Effector memory CD8-positive, alpha-beta T cell (primary cell): ENCODE measurements around the gene PIAS1.
"Not testable (repeated sequence)": the region's sequence is repeated elsewhere in the genome, so short reads cannot be mapped to it uniquely, and the experiment has no call there.

ENCODE experiments used
- ATAC-seq: fragments of 150-1000 bp; cut with Tn5 transposase; replicated peaks from 2 replicates; pipeline ENCODE4 v1.10.0; 2021; ENCODE audit warnings: mild to moderate bottlenecking, moderate library complexity
- DNase-seq, 3 experiments: peaks; one replicate each; pipeline ENCODE4 v3.0.0; 2021
- H3K27ac Mint-ChIP-seq, 2 donors: one replicate each; pipeline ENCODE4 v1.8.0; 2022; ENCODE audit warnings: mild to moderate bottlenecking in 2 of 2, mixed read lengths in 2 of 2, moderate library complexity in 2 of 2
- H3K27me3 Mint-ChIP-seq, 2 donors: one replicate each; pipeline ENCODE4 v1.8.0; 2022; ENCODE audit warnings: mixed read lengths in 2 of 2
- H3K36me3 Mint-ChIP-seq: one replicate; pipeline ENCODE4 v1.8.0; 2022; ENCODE audit warnings: mild to moderate bottlenecking, moderate library complexity, mixed read lengths; ENCODE audit not compliant: insufficient read depth
- H3K4me1 Mint-ChIP-seq, 2 donors: one replicate each; pipeline ENCODE4 v1.8.0; 2022; ENCODE audit warnings: low read depth in 2 of 2, mixed read lengths in 2 of 2
- H3K4me3 Mint-ChIP-seq, 2 donors: one replicate each; pipeline ENCODE4 v1.8.0; 2022; ENCODE audit warnings: mild to moderate bottlenecking in 2 of 2, mixed read lengths in 2 of 2, moderate library complexity in 2 of 2
- H3K9me3 Mint-ChIP-seq, 2 donors: one replicate each; pipeline ENCODE4 v1.8.0; 2022; ENCODE audit warnings: mixed read lengths in 2 of 2

The PIAS1 gene

GRCh38 chr15:68231102-68231818 lies 177.1 kb downstream of the PIAS1 start:
- H3K27me3 Mint-ChIP-seq: peaks cover 18 to 21% of the 10 kb centered on the region in 2 donors
- no peaks in the 10 kb centered on the region for H3K9me3 Mint-ChIP-seq
- H3K4me1 Mint-ChIP-seq: peaks cover 16 to 20% of the 10 kb centered on the region in 2 donors
- peaks cover 6% of the 10 kb centered on the region for H3K36me3 Mint-ChIP-seq
- DNase-seq: no peak
- H3K27ac Mint-ChIP-seq: peak overlapping the region in 1 of 2 donors; percentile 4
- peak overlapping the region in 1 of 2 donors; percentile 61 for H3K4me3 Mint-ChIP-seq
- ATAC-seq: no peak

DNA sequence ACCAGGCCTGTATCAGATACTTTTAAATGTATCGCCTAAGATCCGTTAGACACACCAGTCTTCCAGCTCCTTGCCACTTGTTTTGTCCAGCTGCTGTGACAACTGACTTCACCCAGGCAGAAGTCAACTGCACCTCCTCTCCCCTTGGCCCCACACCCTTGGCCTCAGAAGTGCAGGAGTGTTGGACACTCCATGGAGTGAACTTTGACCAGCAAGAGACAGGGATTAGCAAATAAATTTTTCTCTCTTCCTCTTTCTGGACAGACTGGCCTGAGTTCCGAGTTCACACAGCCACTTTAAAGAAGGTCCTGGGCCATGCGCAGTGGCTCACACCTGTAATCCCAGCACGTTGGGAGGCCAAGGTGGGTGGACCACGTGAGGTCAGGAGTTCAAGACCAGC lies 178.3 kb downstream of the PIAS1 start:
- no peak for ATAC-seq
- peaks cover 16 to 19% of the 10 kb centered on the region in 2 donors for H3K4me1 Mint-ChIP-seq
- peaks cover 21 to 24% of the 10 kb centered on the region in 2 donors for H3K27me3 Mint-ChIP-seq
- no peaks in the 10 kb centered on the region for H3K9me3 Mint-ChIP-seq
- no peak overlapping the region for H3K4me3 Mint-ChIP-seq
- H3K27ac Mint-ChIP-seq: no peak overlapping the region
- peaks cover 6% of the 10 kb centered on the region for H3K36me3 Mint-ChIP-seq
- DNase-seq: no peak

- Mint-ChIP-seq H3K36me3 (peaks cover 6% of the 10 kb centered on the region), H3K4me3 (no peak overlapping the region), H3K27me3 (peaks cover 21 to 27% of the 10 kb centered on the region in 2 donors), H3K27ac (no peak overlapping the region), H3K4me1 (peaks cover 15 to 16% of the 10 kb centered on the region in 2 donors), H3K9me3 (no peaks in the 10 kb centered on the region)
- DNase-seq: no peak
- ATAC-seq: no peak
Observed at GRCh38 chr15:68232937-68233336, 178.8 kb downstream of the PIAS1 start.

GRCh38 chr15:68234060-68234459 lies 179.9 kb downstream of the PIAS1 start:
- no peaks in the 10 kb centered on the region for H3K9me3 Mint-ChIP-seq
- DNase-seq: no peak
- peaks cover 5 to 6% of the 10 kb centered on the region in 2 donors for H3K4me1 Mint-ChIP-seq
- no peak overlapping the region for H3K27ac Mint-ChIP-seq
- H3K4me3 Mint-ChIP-seq: no peak overlapping the region
- H3K36me3 Mint-ChIP-seq: peaks cover 6% of the 10 kb centered on the region
- peaks cover 21 to 34% of the 10 kb centered on the region in 2 donors for H3K27me3 Mint-ChIP-seq
- ATAC-seq: no peak

GRCh38 chr15:68234520-68234919 lies 180.4 kb downstream of the PIAS1 start:
- ATAC-seq, DNase-seq, H3K4me3 Mint-ChIP-seq, H3K36me3 Mint-ChIP-seq, H3K4me1 Mint-ChIP-seq, H3K27ac Mint-ChIP-seq, H3K9me3 Mint-ChIP-seq: not testable (repeated sequence)
- H3K27me3 Mint-ChIP-seq: peaks cover 21 to 34% of the 10 kb centered on the region in 2 donors

DNA sequence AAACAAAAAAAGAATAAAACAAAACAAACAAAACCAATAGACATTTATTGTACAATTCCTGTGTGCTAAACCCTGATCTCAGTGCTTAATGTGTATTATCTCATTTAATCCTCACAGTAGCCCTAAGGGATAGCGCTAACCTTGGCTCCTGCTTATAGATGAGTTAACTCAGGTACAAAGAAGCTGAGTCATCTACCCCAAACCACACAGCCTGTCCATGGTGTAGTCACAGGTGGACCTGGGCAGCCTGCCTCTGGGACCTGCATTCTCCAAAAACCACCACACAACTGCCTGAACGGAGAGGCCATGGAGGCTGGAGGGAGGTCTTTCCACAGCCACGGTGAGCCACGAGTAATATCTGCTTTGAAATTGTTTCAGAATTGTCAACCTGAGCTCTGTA lies 180.9 kb downstream of the PIAS1 start:
- no peak for DNase-seq
- H3K36me3 Mint-ChIP-seq: peaks cover 3% of the 10 kb centered on the region
- H3K27ac Mint-ChIP-seq: no peak overlapping the region
- no peak overlapping the region for H3K4me3 Mint-ChIP-seq
- H3K4me1 Mint-ChIP-seq: peaks cover 2 to 3% of the 10 kb centered on the region in 2 donors
- no peak for ATAC-seq
- H3K9me3 Mint-ChIP-seq: no peaks in the 10 kb centered on the region
- peaks cover 21 to 34% of the 10 kb centered on the region in 2 donors for H3K27me3 Mint-ChIP-seq

DNA sequence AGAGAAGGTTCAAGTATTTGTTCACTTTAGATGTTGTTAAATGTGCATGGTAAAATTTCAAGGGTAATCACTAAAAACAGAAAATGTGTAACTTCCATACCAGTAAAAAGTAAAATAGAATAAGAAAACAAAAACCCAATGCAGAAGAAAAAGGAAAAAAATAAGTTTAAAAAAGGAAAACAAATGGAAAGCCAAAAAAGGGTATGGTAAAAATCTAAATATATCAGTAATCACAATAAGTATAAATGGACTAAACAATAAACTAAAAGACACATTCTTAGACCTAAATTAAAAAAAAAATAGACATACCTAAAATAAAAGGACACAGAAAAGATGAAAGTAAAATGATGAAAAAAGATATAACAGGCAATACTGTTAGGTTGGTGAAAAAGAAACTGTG lies 184.9 kb downstream of the PIAS1 start:
- no peak for ATAC-seq
- Mint-ChIP-seq H3K9me3 (no peaks in the 10 kb centered on the region), H3K27me3 (peaks cover 20 to 26% of the 10 kb centered on the region in 2 donors)

GRCh38 chr15:68241088-68241935 lies 187.2 kb downstream of the PIAS1 start:
- H3K4me3 Mint-ChIP-seq: no peak overlapping the region
- ATAC-seq: no peak

More for the DNA sequence above, 184.9 kb downstream of the PIAS1 start:
- DNase-seq: no peak
- Mint-ChIP-seq H3K4me1 (no peaks in the 10 kb centered on the region), H3K4me3 (no peak overlapping the region), H3K27ac (no peak overlapping the region), H3K36me3 (no peaks in the 10 kb centered on the region)

More at GRCh38 chr15:68241088-68241935, 187.2 kb downstream of the PIAS1 start:
- Mint-ChIP-seq H3K27ac (no peak overlapping the region), H3K4me1 (no peaks in the 10 kb centered on the region), H3K9me3 (no peaks in the 10 kb centered on the region), H3K36me3 (no peaks in the 10 kb centered on the region), H3K27me3 (peaks cover 10 to 15% of the 10 kb centered on the region in 2 donors)
- DNase-seq: no peak
